GM11168 (cell line): ENCODE data around the gene STKLD1.
"Not testable (repeated sequence)": the region's sequence is repeated elsewhere in the genome, so short reads cannot be mapped to it uniquely, and the experiment has no call there.

Experiments used
- in situ Hi-C: fragments of 300-500 bp; cut with MboI; formaldehyde crosslinking; loops from one replicate; pipeline ENCODE4 v1.12.0; 2022; ENCODE audit warnings: low sequenced_read_pairs; ENCODE audit not compliant: unreplicated experiment

STKLD1 gene

GRCh38 chr9:133375724-133376654, at the start of gene STKLD1, which contains the start of gene SURF4:
Gene STKLD1 (plus strand): TSS chr9:133376366. CDS start chr9:133376474, 108 bp downstream.
Gene SURF4 (minus strand): TSS chr9:133376060. CDS start chr9:133375969, 91 bp downstream.
- in situ Hi-C loops, result no loop called here

- in situ Hi-C loops, result not testable (repeated sequence)
Measured at GRCh38 chr9:133327021-133327420, 49.1 kb upstream of the STKLD1 start.

- in situ Hi-C loops, result no loop called here
Measured at GRCh38 chr9:133327834-133328484, 48.2 kb upstream of the STKLD1 start.

DNA sequence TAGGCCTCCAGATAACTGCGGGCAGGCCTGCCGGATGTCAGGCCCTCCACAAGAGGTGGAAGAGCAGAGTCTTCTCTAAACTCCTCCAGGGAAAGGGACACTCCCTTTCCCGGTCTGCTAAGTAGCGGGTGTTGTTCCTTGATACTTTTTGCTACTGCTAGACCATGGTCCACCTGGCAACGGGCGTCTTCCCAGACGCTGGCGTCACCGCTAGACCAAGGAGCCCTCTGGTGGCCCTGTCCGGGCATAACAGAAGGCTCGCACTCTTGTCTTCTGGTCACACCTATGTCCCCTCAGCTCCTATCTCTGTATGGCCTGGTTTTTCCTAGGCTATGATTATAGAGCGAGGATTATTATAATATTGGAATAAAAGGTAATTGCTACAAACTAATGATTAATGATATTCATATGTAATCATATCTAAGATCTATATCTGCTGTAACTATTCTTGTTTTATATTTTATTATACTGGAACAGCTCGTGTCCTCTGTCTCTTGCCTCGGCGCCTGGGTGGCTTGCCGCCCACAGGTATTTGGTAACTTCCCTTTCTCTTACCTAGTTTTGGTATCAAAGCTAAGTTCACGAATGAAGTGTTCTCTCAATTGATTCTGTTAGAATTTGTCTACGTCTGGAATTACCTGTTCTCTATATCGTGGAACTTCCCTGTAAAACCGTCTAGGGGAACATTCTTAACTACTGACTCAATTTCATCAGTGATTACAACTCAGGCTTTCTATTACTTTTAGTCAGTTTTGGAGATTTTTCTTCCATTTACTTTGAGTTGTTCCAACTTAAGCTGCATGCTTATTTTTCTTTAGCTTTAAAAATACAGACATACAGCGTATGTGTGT, 46.6 kb upstream of the STKLD1 start:
- in situ Hi-C loops, result not testable (repeated sequence)

DNA sequence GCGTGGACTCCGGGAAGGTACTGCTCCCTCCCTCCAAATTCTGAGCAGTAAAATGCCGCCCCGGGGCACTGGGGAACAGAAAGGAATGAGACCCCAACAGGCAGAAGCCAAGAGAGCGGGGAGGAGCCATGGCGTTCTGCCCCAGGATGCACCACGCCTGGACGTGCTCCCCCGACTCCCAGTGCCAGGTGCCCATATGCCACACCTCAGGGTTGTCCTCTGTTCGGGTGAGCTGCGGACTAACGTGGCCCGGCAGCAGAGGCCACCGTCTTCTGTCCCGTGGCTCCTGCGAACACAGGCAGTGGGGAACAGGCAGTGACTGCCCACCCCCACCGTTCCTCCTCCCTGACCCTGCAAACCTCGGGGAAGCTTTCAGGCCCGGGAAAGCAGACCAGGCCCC, 44.9 kb upstream of the STKLD1 start:
- in situ Hi-C loops, result no loop called here

DNA sequence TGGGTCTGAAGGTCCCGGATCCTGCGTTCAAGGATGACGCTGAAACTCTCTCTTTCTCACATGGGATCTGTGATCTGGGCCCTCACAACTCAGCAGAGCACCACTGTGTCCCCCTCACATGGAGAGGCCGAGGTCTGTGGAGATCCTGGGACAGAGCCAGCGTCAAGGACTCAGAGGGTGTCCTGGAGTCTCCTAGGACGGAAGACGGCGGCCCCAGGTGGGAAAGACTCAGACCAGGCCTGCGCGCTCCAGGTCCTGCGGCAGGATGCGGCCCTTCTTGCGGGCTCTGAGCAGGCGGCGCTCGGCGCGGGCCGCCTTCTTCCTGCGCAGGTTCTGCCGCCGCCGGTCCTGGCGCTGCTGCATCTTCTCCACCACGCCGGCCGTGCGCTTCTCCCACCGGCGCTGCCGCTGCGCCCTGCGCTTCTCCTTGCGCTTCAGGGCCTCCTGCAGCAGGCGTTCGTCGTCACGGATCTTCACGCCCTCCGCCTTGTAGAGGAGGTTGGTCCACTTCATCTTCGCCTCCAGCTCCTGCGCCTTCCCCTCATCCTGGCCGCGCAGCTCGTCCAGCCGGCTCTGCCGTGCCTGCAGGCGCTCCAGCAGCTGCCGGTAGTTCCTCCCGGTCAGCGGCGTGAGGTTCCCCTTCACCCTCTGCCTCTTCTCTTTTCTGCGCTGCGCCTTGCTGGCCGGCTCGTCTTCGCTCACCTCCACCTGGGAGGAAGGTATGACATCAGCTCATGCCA, 44.4 kb upstream of the STKLD1 start:
- in situ Hi-C loops, result no loop called here

GRCh38 chr9:133332381-133332730, 43.8 kb upstream of the STKLD1 start:
- in situ Hi-C loops, result no loop called here

DNA sequence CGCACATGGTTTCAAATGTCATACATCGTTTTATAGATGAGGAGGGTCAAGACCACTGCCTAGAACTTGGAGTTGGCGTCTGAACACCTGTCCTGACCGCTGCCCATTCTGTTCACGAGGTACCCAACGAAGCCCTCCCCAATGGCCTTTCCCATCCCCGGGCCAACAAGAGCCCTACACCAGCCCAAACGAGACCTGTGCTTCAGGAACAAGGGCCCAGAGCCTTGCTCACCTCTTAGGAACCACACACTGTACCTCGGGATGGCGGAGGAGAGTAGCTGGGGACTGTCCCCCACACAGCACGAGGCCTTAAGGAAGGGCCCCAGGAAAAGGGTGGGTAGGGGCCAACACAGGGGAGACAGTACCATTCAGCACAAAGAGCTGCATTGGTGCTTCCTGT, 43.2 kb upstream of the STKLD1 start:
- in situ Hi-C loops, result no loop called here

DNA sequence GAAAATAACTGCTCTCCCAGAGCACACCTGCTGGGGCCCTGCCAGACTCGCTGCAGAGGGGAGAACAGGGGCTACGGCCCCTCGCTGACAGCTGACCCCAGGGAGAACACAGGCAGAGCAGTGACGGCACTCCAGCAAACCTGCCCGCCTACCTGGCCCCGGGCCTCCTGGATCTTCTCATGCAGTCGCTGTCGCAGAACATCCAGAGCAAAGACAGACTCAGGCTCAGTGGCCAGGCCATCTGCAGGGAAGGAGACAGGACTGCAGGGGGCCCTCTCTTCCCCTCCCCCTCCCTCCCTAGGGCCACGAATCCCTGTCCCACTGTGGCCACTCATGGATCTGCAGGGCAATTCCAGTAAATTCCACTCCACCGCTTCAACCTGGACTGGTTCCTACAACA, 42.6 kb upstream of the STKLD1 start:
- in situ Hi-C loops, result no loop called here

- in situ Hi-C loops, result no loop called here
Measured at GRCh38 chr9:133334161-133334560, 42.0 kb upstream of the STKLD1 start.

- in situ Hi-C loops, result not testable (repeated sequence)
Measured at GRCh38 chr9:133334888-133335287, 41.3 kb upstream of the STKLD1 start.

DNA sequence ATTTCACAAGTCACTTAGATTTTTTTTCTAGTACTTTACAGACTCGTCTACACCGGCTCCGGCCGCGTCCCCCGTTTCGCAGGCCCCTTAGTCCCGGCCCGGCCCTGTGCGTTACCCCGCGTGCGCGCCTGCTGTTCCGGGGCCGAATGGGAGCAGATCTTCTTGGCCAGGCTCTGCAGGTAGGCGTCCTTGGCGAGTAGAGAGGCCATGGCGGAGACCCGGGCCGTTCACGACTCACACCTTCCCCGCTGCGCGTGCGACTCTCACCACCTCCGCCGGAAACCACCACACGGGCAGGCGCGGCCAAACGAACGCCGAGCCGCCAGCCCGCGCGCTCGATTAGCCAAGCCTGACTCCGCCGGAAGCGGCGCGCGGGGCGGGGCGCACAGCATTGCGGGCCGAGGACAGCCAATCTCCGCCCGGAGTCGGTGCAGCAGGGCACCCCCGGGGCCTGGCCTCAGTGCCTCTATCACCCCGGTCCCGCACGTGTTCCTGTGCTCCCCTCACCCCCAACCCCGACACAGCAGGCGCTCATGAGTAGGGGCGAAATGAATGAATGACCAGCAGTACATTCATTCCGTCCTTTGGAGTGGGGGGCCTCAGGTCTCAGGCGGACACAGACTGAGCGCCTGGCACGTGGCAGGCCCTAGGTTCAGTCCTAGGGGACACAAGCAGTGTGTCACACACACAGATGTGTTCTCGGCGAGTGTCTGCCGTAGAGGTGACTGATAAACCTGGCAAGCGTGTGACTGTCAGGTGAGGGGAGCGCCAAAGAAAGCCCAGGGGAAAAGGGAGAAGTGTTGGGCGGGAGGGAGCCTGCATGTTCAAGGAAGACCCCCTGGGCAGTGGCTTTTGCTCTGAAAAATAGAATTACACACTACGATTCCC, 40.0 kb upstream of the STKLD1 start, which contains the start of gene SURF6:
Gene SURF6, minus strand, starts transcription at position 265 of the 888 bp plus-strand sequence. Its CDS starts 56 bp downstream, at position 209.
- in situ Hi-C loops, result no loop called here

GRCh38 chr9:133339641-133340040, 36.5 kb upstream of the STKLD1 start:
- in situ Hi-C loops, result no loop called here

- in situ Hi-C loops, result no loop called here
Measured at GRCh38 chr9:133340256-133340655, 35.9 kb upstream of the STKLD1 start.

GRCh38 chr9:133340916-133341315, 35.2 kb upstream of the STKLD1 start:
- in situ Hi-C loops, result no loop called here

GRCh38 chr9:133341369-133342068, 34.6 kb upstream of the STKLD1 start:
- in situ Hi-C loops, result no loop called here

GRCh38 chr9:133342069-133342406, 34.1 kb upstream of the STKLD1 start:
- in situ Hi-C loops, result no loop called here

- in situ Hi-C loops, result no loop called here
Measured at GRCh38 chr9:133342570-133342969, 33.6 kb upstream of the STKLD1 start.
